Lung (tissue), 12 donors: Measurements from ENCODE around the gene CLCN4. TPM values are rescaled to one million over a fixed set of nuclear protein-coding genes. Genes with fewer than 3 reads are reported as not detected.

ENCODE experiments used
- ATAC-seq: fragments of 200-7000 bp; cut with Tn5 transposase; one replicate; pipeline ENCODE4 v1.9.1; 2020; ENCODE audit warnings: moderate number of reproducible peaks; ENCODE audit not compliant: insufficient read depth, low FRiP score
- DNase-seq, 3 donors: peaks; one replicate each; pipeline ENCODE4 v3.0.0-alpha.2; 2013 to 2017
- H3K27ac ChIP-seq, 2 donors: one replicate each; pipeline ENCODE4 v1.5.1; 2013; ENCODE audit warnings: mild to moderate bottlenecking in 2 of 2, moderate library complexity in 2 of 2, control low read depth in 1 of 2, inconsistent platforms in 1 of 2, low read depth in 1 of 2, low read length in 1 of 2
- H3K27me3 ChIP-seq, 3 donors: one replicate each; pipeline ENCODE4 v1.5.1; 2013; ENCODE audit warnings: low read length in 2 of 3; ENCODE audit not compliant: control insufficient read depth in 3 of 3, insufficient read depth in 3 of 3
- H3K36me3 ChIP-seq, 4 donors: one replicate each; pipeline ENCODE4 v1.5.1; 2013; ENCODE audit warnings: low read length in 4 of 4, mild to moderate bottlenecking in 1 of 4, moderate library complexity in 1 of 4; ENCODE audit not compliant: control insufficient read depth in 4 of 4, insufficient read depth in 4 of 4
- H3K4me1 ChIP-seq, 5 donors: one replicate each; pipeline ENCODE4 v1.5.1; 2013; ENCODE audit warnings: low read length in 5 of 5, mild to moderate bottlenecking in 2 of 5, moderate library complexity in 1 of 5; ENCODE audit not compliant: control insufficient read depth in 5 of 5, insufficient read depth in 5 of 5
- H3K4me3 ChIP-seq: one replicate; pipeline ENCODE4 v1.5.1; 2013; ENCODE audit warnings: mild to moderate bottlenecking, control low read depth, moderate library complexity
- H3K9ac ChIP-seq, 2 donors: one replicate each; pipeline ENCODE4 v1.5.1; 2013; ENCODE audit warnings: low read length in 2 of 2, control low read depth in 1 of 2; ENCODE audit not compliant: insufficient read depth in 1 of 2
- H3K9me3 ChIP-seq, 4 donors: one replicate each; pipeline ENCODE4 v1.5.1; 2013; ENCODE audit warnings: low read length in 3 of 4, mild to moderate bottlenecking in 1 of 4, moderate library complexity in 1 of 4; ENCODE audit not compliant: control insufficient read depth in 4 of 4, insufficient read depth in 3 of 4
- CTCF ChIP-seq: IDR thresholded peaks from 2 replicates; pipeline ENCODE4 v1.5.1; 2012; ENCODE audit warnings: mild to moderate bottlenecking; ENCODE audit errors: control extremely low read depth, extremely low read depth
- WGBS, 2 donors: extraction: QIAGEN DNeasy Blood & Tissue Kit; methylation state at CpG; one replicate each; pipeline ENCODE4 v1.1.7; 2013; 5-methylcytosine and 5-hydroxymethylcytosine counted together
- polyA plus RNA-seq, 2 donors: library from polyadenylated mRNA; stranded (reverse); fragments of 200-250 nt; gene quantifications; one replicate each; pipeline ENCODE4 v1.2.1, GENCODE V29; 2013
- total RNA-seq, 2 donors: library from RNA; depleted of rRNA in 1 of 2; stranded (reverse); fragments of >200 nt in 1 of 2; gene quantifications; one replicate each; pipeline ENCODE4 v1.2.1, GENCODE V29; 2014 to 2021
- donor health status: control.
- donor health status: control.
- donor health status: Bipolar disorder and iron deficiency.
- donor health status: healthy.
- donor health status: DM: yes; HTN: yes; CAD: no.

The CLCN4 gene
- total and polyA plus RNA-seq, 4 donors, result 2.1 to 11.3 (median 5.8) TPM

- WGBS, 2 donors, result 93 to 94% methylated on average over 2 of the region's 2 CpGs
- no peaks in the 10 kb centered on the region for H3K36me3 ChIP-seq
- no peak overlapping the region for H3K9ac ChIP-seq
- no peak overlapping the region for H3K27ac ChIP-seq
- no peaks in the 10 kb centered on the region for H3K9me3 ChIP-seq
- no peaks in the 10 kb centered on the region for H3K4me1 ChIP-seq
- peaks cover 0 to 20% (median 17%) of the 10 kb centered on the region in 3 donors for H3K27me3 ChIP-seq
- ATAC-seq, result no peak
- H3K4me3 ChIP-seq, result no peak overlapping the region
- no peak for TF ChIP-seq CTCF
- no peak for DNase-seq
Measured at GRCh38 chrX:10278716-10279115, 121.9 kb downstream of the CLCN4 start.

GRCh38 chrX:10280071-10280470 is 123.3 kb downstream of the CLCN4 start:
- no peak for TF ChIP-seq CTCF
- peaks cover 0 to under 1% (median 0%) of the 10 kb centered on the region in 4 donors for H3K9me3 ChIP-seq
- no peak for DNase-seq
- no peak for ATAC-seq
- no peak overlapping the region for H3K27ac ChIP-seq
- no peaks in the 10 kb centered on the region for H3K36me3 ChIP-seq
- peaks cover 0 to 23% (median 20%) of the 10 kb centered on the region in 3 donors for H3K27me3 ChIP-seq
- 82 to 86% methylated on average over 2 of the region's 2 CpGs for WGBS, 2 donors
- H3K4me1 ChIP-seq, result no peaks in the 10 kb centered on the region
- H3K4me3 ChIP-seq, result no peak overlapping the region
- no peak overlapping the region for H3K9ac ChIP-seq

GRCh38 chrX:10282490-10282889 is 125.7 kb downstream of the CLCN4 start:
- Histone ChIP-seq H3K4me3 (no peak overlapping the region), H3K9me3 (peaks cover 0 to 7% (median 0%) of the 10 kb centered on the region in 4 donors), H3K27me3 (peaks cover 0 to 27% (median 20%) of the 10 kb centered on the region in 3 donors), H3K4me1 (no peaks in the 10 kb centered on the region), H3K36me3 (no peaks in the 10 kb centered on the region), H3K9ac (no peak overlapping the region), H3K27ac (no peak overlapping the region)
- WGBS, 2 donors, result 80 to 100% methylated on average over 1 of the region's 1 CpG
- DNase-seq, result no peak
- ATAC-seq, result no peak
- no peak for TF ChIP-seq CTCF

- DNase-seq (no peak), ATAC-seq (no peak)
- no peak overlapping the region for H3K4me3 ChIP-seq
- WGBS, 2 donors, result 64 to 88% methylated on average over 6 of the region's 6 CpGs
- H3K27ac ChIP-seq, result no peak overlapping the region
- H3K27me3 ChIP-seq, result peaks cover 0 to 22% (median 17%) of the 10 kb centered on the region in 3 donors
- no peaks in the 10 kb centered on the region for H3K36me3 ChIP-seq
- no peak overlapping the region for H3K9ac ChIP-seq
- no peak for TF ChIP-seq CTCF
- peaks cover 0 to 3% (median 0%) of the 10 kb centered on the region in 5 donors for H3K4me1 ChIP-seq
- H3K9me3 ChIP-seq, result peaks cover 0 to 8% (median 0%) of the 10 kb centered on the region in 4 donors
Measured at GRCh38 chrX:10286195-10286594, 129.4 kb downstream of the CLCN4 start.
